ENCODE data around the gene GCN1. TPM values are rescaled to one million over a fixed set of nuclear protein-coding genes. Genes with fewer than 3 reads are reported as not detected.

The GCN1 gene
- total and polyA plus RNA-seq, 2 of the 8 experiments (the other 6 are each of a cell fraction or from before 2014, with no cell fraction given): 61.4 to 133 TPM

DNA sequence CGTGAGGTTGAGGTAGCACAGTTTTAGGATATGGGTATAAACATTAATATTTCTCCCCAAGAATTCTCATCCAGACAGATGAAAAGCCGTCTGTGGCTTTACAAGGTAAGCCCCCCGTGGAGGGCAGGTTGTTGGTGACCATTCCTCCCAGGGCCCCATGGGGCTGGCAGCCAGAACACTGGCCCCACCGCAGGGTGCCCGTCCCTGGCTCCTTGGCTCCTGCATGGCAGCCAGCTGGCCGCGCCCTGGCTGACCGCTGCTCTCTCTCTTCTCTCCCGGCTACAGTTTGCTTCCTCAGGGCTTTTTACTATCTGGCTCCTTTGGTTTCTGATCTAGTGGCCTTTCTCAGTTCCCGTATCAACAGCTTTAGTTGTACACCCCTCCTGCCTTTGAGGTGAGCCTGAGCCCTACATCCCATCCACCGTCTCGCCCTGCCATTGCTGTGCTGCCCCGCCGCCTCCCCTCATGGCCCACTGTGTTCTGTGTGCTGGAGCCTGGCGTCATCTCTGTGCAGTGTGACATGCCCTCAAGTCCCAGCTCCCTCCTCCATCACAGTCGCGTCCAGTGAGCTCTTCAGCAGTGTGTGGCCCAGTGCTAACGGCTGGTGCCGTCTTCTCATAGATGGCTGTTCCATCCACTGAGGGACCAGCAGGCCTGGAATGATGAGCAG is 103.8 kb downstream of the GCN1 start:
- peaks cover 0 to 4% of the 10 kb centered on the region in 2 experiments for H4K20me1 ChIP-seq (replicated peaks in 1 of 2; ENCODE audit: control insufficient read depth in 1 of 2, insufficient read depth in 2 of 2, low read length in 2 of 2)
- FAIRE-seq (no peak), DNase-seq (ENCODE audit: low read depth in 1 of 2, low spot score in 2 of 2) (no peak)
- H2BK12ac ChIP-seq (ENCODE audit: low read depth, low read length): no peak overlapping the region
- 90% methylated on average over 19 of the region's 19 CpGs; no CpG with 5 or more reads in 1 of the 2 experiments for whole genome bisulfite sequencing, 2 experiments (ENCODE audit: extremely low coverage in 1 of 2, insufficient coverage in 1 of 2, insufficient read length in 1 of 2, insufficient replicate concordance in 2 of 2, low coverage in 1 of 2, low lambda C conversion rate in 2 of 2, missing lambda C conversion rate in 1 of 2)
- no peak overlapping the region for H2BK15ac ChIP-seq (ENCODE audit: low read length)
- no peak overlapping the region for H2AK5ac ChIP-seq (ENCODE audit: low read depth, low read length)
- H2BK20ac ChIP-seq (ENCODE audit: low read length): 0 out of 2 replicates have a peak overlapping the region, but pooled peaks have one; percentile 48
- H2BK5ac ChIP-seq (ENCODE audit: low read depth, low read length): peak overlapping the region; percentile 66
- H3K27me3 ChIP-seq (replicated peaks in 1 of 4; ENCODE audit: control insufficient read depth in 3 of 4, extremely low read depth in 1 of 4, insufficient read depth in 3 of 4, low read length in 3 of 4): no peaks in the 10 kb centered on the region
- H2AFZ ChIP-seq (ENCODE audit: low read length): no peak overlapping the region
- no peak overlapping the region for H3K4me2 ChIP-seq (ENCODE audit: insufficient read depth in 1 of 2, low read depth in 2 of 2, low read length in 2 of 2)
- POLR2A ChIA-PET (ENCODE audit: partially characterized antibody): interaction anchor here (0.6 to 11.7 kb wide), 6 partner anchors 10 to 112 kb away, joined by 3 to 96 read pairs (median 8); partner anchors contain the start of genes BICDL1, RAB35 and RPLP0
- no peak overlapping the region for H3K27ac ChIP-seq (ENCODE audit: low read depth, low read length)
- no peak overlapping the region for H4K5ac ChIP-seq (ENCODE audit: insufficient read length, low read depth, low read length)
- H3K23ac ChIP-seq (ENCODE audit: insufficient read length): no peak overlapping the region
- H2BK120ac ChIP-seq (replicated peaks; ENCODE audit: low read depth, low read length): no peak overlapping the region
- no peak overlapping the region for H3K18ac ChIP-seq (ENCODE audit: extremely low read depth, low read length)
- H4K8ac ChIP-seq (ENCODE audit: extremely low read depth, insufficient read depth, low read length): no peak overlapping the region
- H3K56ac ChIP-seq (replicated peaks; ENCODE audit: insufficient read length, low read depth, low read length): no peak overlapping the region
- H3K4me1 ChIP-seq (replicated peaks in 1 of 4; ENCODE audit: control insufficient read depth in 3 of 4, insufficient read depth in 4 of 4, low read length in 3 of 4): peaks cover 9 to 50% (median 37%) of the 10 kb centered on the region in 4 experiments
- H3K14ac ChIP-seq (ENCODE audit: insufficient read length): no peak overlapping the region
- no peaks in the 10 kb centered on the region for H3K79me1 ChIP-seq (ENCODE audit: low read depth, low read length)
- no peaks in the 10 kb centered on the region; a peak in 1 of 8 replicates for H3K36me3 ChIP-seq (ENCODE audit: control insufficient read depth in 2 of 4, insufficient read depth in 4 of 4, low read length in 3 of 4)
- H3K23me2 ChIP-seq (ENCODE audit: low read depth, low read length): peaks cover 3% of the 10 kb centered on the region; the same call in 1 of the 2 replicates
- no peak overlapping the region; a peak in 1 of 7 replicates for H3K9ac ChIP-seq (replicated peaks in 1 of 4; ENCODE audit: extremely low read depth in 1 of 4, low read depth in 3 of 4, low read length in 3 of 4)
- H3K4me3 ChIP-seq (ENCODE audit: extremely low read depth in 1 of 4, insufficient read depth in 2 of 4, low read depth in 3 of 4, low read length in 4 of 4): no peak overlapping the region
- H4K91ac ChIP-seq (replicated peaks; ENCODE audit: insufficient read length, low read length): peak overlapping the region; percentile 66
- H3K79me2 ChIP-seq (ENCODE audit: control insufficient read depth in 1 of 2, insufficient read depth in 2 of 2, low read length in 2 of 2): no peaks in the 10 kb centered on the region
- H3K9me3 ChIP-seq (ENCODE audit: insufficient read depth in 2 of 2, low read depth in 1 of 2, low read length in 1 of 2): no peaks in the 10 kb centered on the region
- CTCF ChIA-PET (ENCODE audit: partially characterized antibody): interaction anchor here (0.5 to 2.1 kb wide), 4 partner anchors 11 to 135 kb away, joined by 3 to 4 read pairs (median 4); partner anchors contain the start of gene RAB35
- H3K4ac ChIP-seq (replicated peaks; ENCODE audit: insufficient read length, low read depth, low read length): no peak overlapping the region
- TF ChIP-seq, protein P1, sequence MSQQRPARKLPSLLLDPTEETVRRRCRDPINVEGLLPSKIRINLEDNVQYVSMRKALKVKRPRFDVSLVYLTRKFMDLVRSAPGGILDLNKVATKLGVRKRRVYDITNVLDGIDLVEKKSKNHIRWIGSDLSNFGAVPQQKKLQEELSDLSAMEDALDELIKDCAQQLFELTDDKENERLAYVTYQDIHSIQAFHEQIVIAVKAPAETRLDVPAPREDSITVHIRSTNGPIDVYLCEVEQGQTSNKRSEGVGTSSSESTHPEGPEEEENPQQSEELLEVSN (IDR thresholded peaks at IDR 0.05): no peak

All from H1 (cell line).